H9 (cell line): ENCODE data around the gene PNO1. TPM values are rescaled to one million over a fixed set of nuclear protein-coding genes. Genes with fewer than 3 reads are reported as not detected.

Experiments
- DNase-seq: peaks from one replicate; pipeline ENCODE4 v3.0.0-alpha.2; 2017
- H2AFZ ChIP-seq: one replicate; pipeline ENCODE4 v1.6.1; 2013; ENCODE audit warnings: mild to moderate bottlenecking, low read length, control low read depth, moderate library complexity
- H2AK5ac ChIP-seq: 2 replicates; pipeline ENCODE4 v1.6.1; 2013; ENCODE audit warnings: low read length, control low read depth, mixed read lengths; ENCODE audit not compliant: insufficient read length
- H2BK120ac ChIP-seq: one replicate; pipeline ENCODE4 v1.6.1; 2013; ENCODE audit warnings: low read depth, mild to moderate bottlenecking, low read length, control low read depth, inconsistent platforms; ENCODE audit not compliant: poor library complexity, severe bottlenecking
- H2BK12ac ChIP-seq: 2 replicates; pipeline ENCODE4 v1.6.1; 2013; ENCODE audit warnings: low read length, control low read depth, mixed read lengths, low read depth; ENCODE audit not compliant: insufficient read length
- H2BK15ac ChIP-seq: 2 replicates; pipeline ENCODE4 v1.6.1; 2013; ENCODE audit warnings: low read depth, low read length, control low read depth
- H2BK20ac ChIP-seq: one replicate; pipeline ENCODE4 v1.6.1; 2013; ENCODE audit warnings: low read depth, mild to moderate bottlenecking, low read length, control low read depth, inconsistent platforms; ENCODE audit not compliant: poor library complexity, severe bottlenecking
- H2BK5ac ChIP-seq: 2 replicates; pipeline ENCODE4 v1.6.1; 2013; ENCODE audit warnings: low read length, control low read depth, mixed read lengths; ENCODE audit not compliant: insufficient read length
- H3K14ac ChIP-seq: 2 replicates; pipeline ENCODE4 v1.6.1; 2013; ENCODE audit warnings: low read length, control low read depth; ENCODE audit not compliant: insufficient read depth
- H3K18ac ChIP-seq: 2 replicates; pipeline ENCODE4 v1.6.1; 2013; ENCODE audit warnings: low read depth, mild to moderate bottlenecking, mixed read lengths, low read length, control low read depth; ENCODE audit not compliant: insufficient read length
- H3K23ac ChIP-seq: 2 replicates; pipeline ENCODE4 v1.6.1; 2013; ENCODE audit warnings: low read length, control low read depth, mixed read lengths, low read depth; ENCODE audit not compliant: insufficient read length
- H3K23me2 ChIP-seq: 2 replicates; pipeline ENCODE4 v1.6.1; 2013; ENCODE audit warnings: low read depth, mild to moderate bottlenecking, mixed read lengths, low read length, control low read depth; ENCODE audit not compliant: insufficient read length, poor library complexity, severe bottlenecking
- H3K27ac ChIP-seq: 2 replicates; pipeline ENCODE4 v1.5.1; 2013; ENCODE audit warnings: low read length, control low read depth, mixed read lengths, low read depth; ENCODE audit not compliant: insufficient read length
- H3K27me3 ChIP-seq: 2 replicates; pipeline ENCODE4 v1.6.1; 2013; ENCODE audit warnings: low read length, control low read depth, inconsistent platforms; ENCODE audit not compliant: insufficient read depth
- H3K4ac ChIP-seq: 2 replicates; pipeline ENCODE4 v1.6.1; 2013; ENCODE audit warnings: low read depth, mild to moderate bottlenecking, control low read depth, inconsistent platforms, low read length, moderate library complexity
- H3K4me1 ChIP-seq: 2 replicates; pipeline ENCODE4 v1.6.1; 2013; ENCODE audit warnings: low read length, control low read depth, inconsistent platforms; ENCODE audit not compliant: insufficient read depth
- H3K4me2 ChIP-seq: 2 replicates; pipeline ENCODE4 v1.6.1; 2013; ENCODE audit warnings: low read length, control low read depth, mixed read lengths; ENCODE audit not compliant: insufficient read length, insufficient read depth
- H3K56ac ChIP-seq: 2 replicates; pipeline ENCODE4 v1.6.1; 2013; ENCODE audit warnings: low read depth, mild to moderate bottlenecking, mixed read lengths, low read length, control low read depth; ENCODE audit not compliant: insufficient read length
- H3K79me1 ChIP-seq: 2 replicates; pipeline ENCODE4 v1.6.1; 2013; ENCODE audit warnings: low read depth, mild to moderate bottlenecking, moderate library complexity, low read length, control low read depth, inconsistent platforms; ENCODE audit not compliant: insufficient read depth, poor library complexity, severe bottlenecking
- H3K79me2 ChIP-seq: 2 replicates; pipeline ENCODE4 v1.6.1; 2013; ENCODE audit warnings: low read length, control low read depth, inconsistent platforms; ENCODE audit not compliant: insufficient read depth
- H3K9ac ChIP-seq: 2 replicates; pipeline ENCODE4 v1.6.1; 2013; ENCODE audit warnings: low read length, control low read depth, mixed read lengths; ENCODE audit not compliant: insufficient read length; ENCODE audit errors: extremely low read depth
- H3K9me3 ChIP-seq: one replicate; pipeline ENCODE4 v1.6.1; 2013; ENCODE audit warnings: low read depth, low read length, inconsistent platforms; ENCODE audit not compliant: control insufficient read depth
- H3T11ph ChIP-seq: one replicate; pipeline ENCODE4 v1.6.1; 2013; ENCODE audit warnings: mild to moderate bottlenecking, low read length, control low read depth, inconsistent platforms
- H4K20me1 ChIP-seq: one replicate; pipeline ENCODE4 v1.6.1; 2013; ENCODE audit not compliant: control insufficient read depth, insufficient read length, insufficient read depth
- H4K5ac ChIP-seq: 2 replicates; pipeline ENCODE4 v1.6.1; 2013; ENCODE audit warnings: low read depth, mild to moderate bottlenecking, mixed read lengths, low read length, control low read depth; ENCODE audit not compliant: insufficient read length
- H4K8ac ChIP-seq: replicated peaks from 2 replicates; pipeline ENCODE4 v1.6.1; 2013; ENCODE audit warnings: low read length, control low read depth, mixed read lengths, low read depth; ENCODE audit not compliant: insufficient read length
- H4K91ac ChIP-seq: 2 replicates; pipeline ENCODE4 v1.6.1; 2013; ENCODE audit warnings: low read depth, mild to moderate bottlenecking, moderate library complexity, mixed read lengths, low read length, control low read depth; ENCODE audit not compliant: insufficient read length
- H3K27ac Mint-ChIP-seq, 3 experiments: 2 replicates in 2 of 3; 3 replicates in 1 of 3; pipeline ENCODE4 v1.8.0; 2020 to 2021; ENCODE audit warnings: mixed read lengths in 3 of 3, mild to moderate bottlenecking in 1 of 3, moderate library complexity in 1 of 3
- H3K27me3 Mint-ChIP-seq: 2 replicates; pipeline ENCODE4 v1.8.0; 2021; ENCODE audit warnings: low read depth, mild to moderate bottlenecking, moderate library complexity, mixed read lengths
- H3K36me3 Mint-ChIP-seq, 3 experiments: 2 replicates in 2 of 3; 3 replicates in 1 of 3; pipeline ENCODE4 v1.8.0; 2020 to 2021; ENCODE audit warnings: low read depth in 3 of 3, mixed read lengths in 3 of 3; ENCODE audit not compliant: insufficient read depth in 1 of 3
- H3K4me1 Mint-ChIP-seq, 2 experiments: 2 replicates each; pipeline ENCODE4 v1.8.0; 2020; ENCODE audit warnings: mixed read lengths in 2 of 2
- H3K4me3 Mint-ChIP-seq, 2 experiments: 2 replicates in 1 of 2; 3 replicates in 1 of 2; pipeline ENCODE4 v1.8.0; 2020 to 2021; ENCODE audit warnings: mild to moderate bottlenecking in 2 of 2, mixed read lengths in 2 of 2, moderate library complexity in 1 of 2
- H3K9me3 Mint-ChIP-seq, 2 experiments: 2 replicates in 1 of 2; 3 replicates in 1 of 2; pipeline ENCODE4 v1.8.0; 2020; ENCODE audit warnings: mild to moderate bottlenecking in 2 of 2, mixed read lengths in 2 of 2, moderate library complexity in 1 of 2
- WGBS: extraction: QIAGEN DNeasy Blood & Tissue Kit; methylation state at CpG from one replicate; pipeline ENCODE4 v1.1.7; 2013; ENCODE audit warnings: missing lambda C conversion rate, low lambda C conversion rate, mixed read lengths; ENCODE audit not compliant: insufficient read length; ENCODE audit errors: extremely low coverage; 5-methylcytosine and 5-hydroxymethylcytosine counted together
- total RNA-seq: library from RNA; stranded (reverse); gene quantifications from 2 replicates; pipeline ENCODE4 v1.2.1, GENCODE V29; 2021
- TF ChIP-seq, protein P1 (sequence below): fragments of 200-600 bp; sonication (generic); conservative IDR thresholded peaks from 3 replicates; pipeline ENCODE4 v1.8.0; 2021; ENCODE audit warnings: antibody characterized with exemption, mild to moderate bottlenecking

PNO1 gene
- total RNA-seq, 1 experiment from 2014 or later, result 46.5 TPM

DNA sequence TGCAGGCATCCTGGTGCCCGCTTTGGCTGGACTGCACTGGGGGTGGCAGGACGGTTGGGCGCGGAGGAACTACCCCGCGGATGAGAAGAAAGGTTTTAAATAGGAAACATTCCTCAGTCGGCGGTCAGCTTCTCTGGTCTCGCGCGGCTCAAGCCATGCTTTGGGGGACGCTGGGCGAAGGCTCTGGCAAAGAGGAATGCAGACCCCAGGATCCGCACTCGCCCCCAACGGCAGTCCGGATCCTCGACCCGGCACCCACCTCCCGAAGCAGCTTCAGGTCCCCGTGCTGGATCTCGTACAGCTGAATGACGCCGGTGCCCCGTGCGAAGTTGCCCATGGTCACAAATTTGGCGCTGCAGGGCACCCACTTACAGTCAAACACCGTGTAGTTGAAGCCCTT lies 686 bp upstream of the PNO1 start:
- TF ChIP-seq, protein P1, sequence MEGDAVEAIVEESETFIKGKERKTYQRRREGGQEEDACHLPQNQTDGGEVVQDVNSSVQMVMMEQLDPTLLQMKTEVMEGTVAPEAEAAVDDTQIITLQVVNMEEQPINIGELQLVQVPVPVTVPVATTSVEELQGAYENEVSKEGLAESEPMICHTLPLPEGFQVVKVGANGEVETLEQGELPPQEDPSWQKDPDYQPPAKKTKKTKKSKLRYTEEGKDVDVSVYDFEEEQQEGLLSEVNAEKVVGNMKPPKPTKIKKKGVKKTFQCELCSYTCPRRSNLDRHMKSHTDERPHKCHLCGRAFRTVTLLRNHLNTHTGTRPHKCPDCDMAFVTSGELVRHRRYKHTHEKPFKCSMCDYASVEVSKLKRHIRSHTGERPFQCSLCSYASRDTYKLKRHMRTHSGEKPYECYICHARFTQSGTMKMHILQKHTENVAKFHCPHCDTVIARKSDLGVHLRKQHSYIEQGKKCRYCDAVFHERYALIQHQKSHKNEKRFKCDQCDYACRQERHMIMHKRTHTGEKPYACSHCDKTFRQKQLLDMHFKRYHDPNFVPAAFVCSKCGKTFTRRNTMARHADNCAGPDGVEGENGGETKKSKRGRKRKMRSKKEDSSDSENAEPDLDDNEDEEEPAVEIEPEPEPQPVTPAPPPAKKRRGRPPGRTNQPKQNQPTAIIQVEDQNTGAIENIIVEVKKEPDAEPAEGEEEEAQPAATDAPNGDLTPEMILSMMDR, result no peak
- Histone ChIP-seq H4K5ac (peak overlapping the region; percentile 83), H3K18ac (peak overlapping the region; percentile 89), H3K4me2 (peak overlapping the region; percentile 77), H3K27me3 (no peaks in the 10 kb centered on the region), H3K27ac (peak overlapping the region; percentile 77), H4K8ac (peak overlapping the region; percentile 54), H4K20me1 (no peaks in the 10 kb centered on the region), H2BK15ac (no peak overlapping the region), H4K91ac (no peak overlapping the region), H3K23me2 (no peaks in the 10 kb centered on the region), H3K9ac (peak overlapping the region; percentile 88), H3K56ac (peak overlapping the region; percentile 45), H2BK20ac (no peak overlapping the region), H2BK12ac (no peak overlapping the region), H3K79me2 (peaks cover 10% of the 10 kb centered on the region; the same call in 1 of the 2 replicates), H3T11ph (no peak overlapping the region), H3K4ac (no peak overlapping the region), H2AFZ (no peak overlapping the region), H2BK120ac (no peak overlapping the region), H3K9me3 (no peaks in the 10 kb centered on the region), H2BK5ac (peak overlapping the region; percentile 84), H2AK5ac (no peak overlapping the region), H3K14ac (peak overlapping the region; percentile 95), H3K4me1 (no peaks in the 10 kb centered on the region), H3K79me1 (no peaks in the 10 kb centered on the region), H3K23ac (no peak overlapping the region)
- no peak for DNase-seq
- peaks cover 12% of the 10 kb centered on the region in 2 experiments for H3K4me1 Mint-ChIP-seq
- H3K36me3 Mint-ChIP-seq, result peaks cover 18 to 31% (median 26%) of the 10 kb centered on the region in 3 experiments; a peak in 6 of 7 replicates
- peak overlapping the region; percentile 100 for H3K27ac Mint-ChIP-seq
- no CpG with 5 or more reads among the region's 28 CpGs for WGBS
- no peaks in the 10 kb centered on the region for H3K27me3 Mint-ChIP-seq
- H3K4me3 Mint-ChIP-seq, result peak overlapping the region; percentile 96 to 98
- H3K9me3 Mint-ChIP-seq, result peaks cover 0 to 2% of the 10 kb centered on the region in 2 experiments; a peak in 2 of 5 replicates
